K562 (cell line): ENCODE measurements around the gene OPRL1. TPM values are rescaled to one million over a fixed set of nuclear protein-coding genes. Genes with fewer than 3 reads are reported as not detected.

Experiments
- ATAC-seq: fragments of 200-7000 bp; cut with Tn5 transposase; 3 replicates; pipeline ENCODE4 v1.9.1; 2020; ENCODE audit warnings: moderate library complexity
- BruUV-seq: library from RNA; stranded (reverse); fragments of 400-500 nt; replicated peaks from 2 replicates; lab custom pipeline; 2021; lab: Mats Ljungman, UMichigan
- CTCF ChIA-PET: fragments of 300-600 bp; formaldehyde crosslinking; extraction: SDS; loops from one replicate; lab custom pipeline; 2021; ENCODE audit warnings: low intra/inter-chr PET ratio; lab: Yijun Ruan, JAX
- POLR2A ChIA-PET: fragments of 300-600, 350-650 bp; sonication (Branson Sonifier 250); formaldehyde crosslinking; extraction: SDS; loops from one replicate; lab custom pipeline; 2021; ENCODE audit warnings: antibody characterized with exemption, inconsistent platforms; lab: Yijun Ruan, JAX
- DNase-seq, 4 experiments: peaks; one replicate each; pipeline versions ENCODE4 v3.0.0 to v3.0.0-alpha.2; 2011 to 2018; ENCODE audit warnings: low spot score in 3 of 4, mixed read lengths in 3 of 4; ENCODE audit errors: extremely low read depth in 1 of 4
- FAIRE-seq: peaks from 2 replicates; lab custom pipeline; 2011; peaks lifted over from hg19 to GRCh38; lab: Jason Lieb, UNC
- H2AFZ ChIP-seq: 2 replicates; pipeline ENCODE4 v1.6.0; 2011; ENCODE audit warnings: low read depth, low read length, control low read depth, inconsistent platforms
- H3K27ac ChIP-seq: fragments of 200-600 bp; 3 replicates; pipeline ENCODE4 v1.8.0; 2011; ENCODE audit warnings: low read depth, mild to moderate bottlenecking, control low read depth, inconsistent platforms, low read length, moderate library complexity, mixed read lengths; ENCODE audit errors: extremely low read depth
- H3K27me3 ChIP-seq, 2 experiments: fragments of 300-600 bp in 1 of 2; 2 replicates in 1 of 2; 3 replicates in 1 of 2; pipeline versions ENCODE4 v1.6.0 to v1.8.0; 2011; ENCODE audit warnings: inconsistent platforms in 2 of 2, low read length in 2 of 2, mild to moderate bottlenecking in 1 of 2, mixed read lengths in 1 of 2, moderate library complexity in 1 of 2; ENCODE audit not compliant: control insufficient read depth in 2 of 2, insufficient read depth in 2 of 2
- H3K36me3 ChIP-seq: fragments of 300-600 bp; 3 replicates; pipeline ENCODE4 v1.8.0; 2011; ENCODE audit warnings: mild to moderate bottlenecking, low read length, inconsistent platforms; ENCODE audit not compliant: control insufficient read depth, insufficient read depth
- H3K4me1 ChIP-seq, 2 experiments: fragments of 200-600 bp in 1 of 2; replicated peaks in 1 of 2; 2 replicates in 1 of 2; 3 replicates in 1 of 2; pipeline versions ENCODE4 v1.5.1 to v1.8.0; 2011; ENCODE audit warnings: inconsistent platforms in 2 of 2, low read length in 2 of 2, mild to moderate bottlenecking in 1 of 2, mixed read lengths in 1 of 2, moderate library complexity in 1 of 2; ENCODE audit not compliant: control insufficient read depth in 2 of 2, insufficient read depth in 2 of 2
- H3K4me2 ChIP-seq: 2 replicates; pipeline ENCODE4 v1.6.1; 2011; ENCODE audit warnings: low read length, control low read depth, inconsistent platforms, mixed read lengths; ENCODE audit not compliant: insufficient read depth
- H3K4me3 ChIP-seq: fragments of 200-600 bp; sonication (generic), shearing (Covaris generic); 2 replicates; pipeline ENCODE4 v1.5.1; 2016; ENCODE audit warnings: control low read depth, inconsistent platforms
- H3K79me2 ChIP-seq: fragments of 200-600 bp; 3 replicates; pipeline ENCODE4 v1.8.0; 2011; ENCODE audit warnings: low read length, inconsistent platforms; ENCODE audit not compliant: control insufficient read depth, insufficient read depth
- H3K9ac ChIP-seq, 2 experiments: 2 replicates each; pipeline versions ENCODE4 v1.6.0 to v1.6.1; 2011; ENCODE audit warnings: low read depth in 2 of 2, low read length in 2 of 2, control low read depth in 1 of 2, inconsistent platforms in 1 of 2, mild to moderate bottlenecking in 1 of 2, mixed read lengths in 1 of 2; ENCODE audit not compliant: insufficient read depth in 1 of 2
- H3K9me1 ChIP-seq: one replicate; pipeline ENCODE4 v1.6.0; 2011; ENCODE audit warnings: inconsistent platforms, mild to moderate bottlenecking, low read length, moderate library complexity; ENCODE audit not compliant: control insufficient read depth, insufficient read depth
- H3K9me3 ChIP-seq: replicated peaks from 2 replicates; pipeline ENCODE4 v1.5.1; 2011; ENCODE audit warnings: low read depth, low read length, inconsistent platforms; ENCODE audit not compliant: control insufficient read depth, insufficient read depth
- H4K20me1 ChIP-seq: replicated peaks from 2 replicates; pipeline ENCODE4 v1.6.1; 2011; ENCODE audit warnings: low read length, inconsistent platforms, mixed read lengths; ENCODE audit not compliant: control insufficient read depth, insufficient read depth
- FOSL1 ChIP-seq: fragments of 200-800 bp; sonication (Bioruptor generic); conservative IDR thresholded peaks from 2 replicates; pipeline ENCODE4 v1.6.1; 2016; ENCODE audit warnings: missing genetic modification characterization, missing compliant biosample characterization
- HMGN3 ChIP-seq: IDR thresholded peaks from 2 replicates; pipeline ENCODE4 v1.6.1; 2011; ENCODE audit warnings: borderline replicate concordance, low read depth, mild to moderate bottlenecking, mixed read lengths, low read length; ENCODE audit not compliant: insufficient read length; ENCODE audit errors: extremely low read depth
- JUNB ChIP-seq: fragments of 450-650 bp; formaldehyde crosslinking; conservative IDR thresholded peaks from 2 replicates; pipeline ENCODE4 v1.4.0; 2020; ENCODE audit warnings: mild to moderate bottlenecking
- SIN3B ChIP-seq: fragments of 450-650 bp; IDR thresholded peaks from 2 replicates; pipeline ENCODE4 v1.6.1; 2017; ENCODE audit warnings: low read depth, mild to moderate bottlenecking, moderate library complexity
- XRCC3 ChIP-seq: fragments of 450-650 bp; IDR thresholded peaks from 2 replicates; pipeline ENCODE4 v1.6.1; 2017; ENCODE audit warnings: mild to moderate bottlenecking, moderate library complexity
- XRCC5 ChIP-seq: fragments of 200-400 bp; formaldehyde crosslinking; IDR thresholded peaks from 2 replicates; pipeline ENCODE4 v1.6.1; 2017; ENCODE audit warnings: low read depth, mild to moderate bottlenecking, low read length
- WGBS: fragments of 100-300 bp; shearing (Covaris generic); methylation state at CpG from one replicate; pipeline ENCODE4 v1.1.6; 2016; ENCODE audit warnings: low coverage, mixed read lengths; ENCODE audit not compliant: insufficient coverage; ENCODE audit errors: missing lambda C conversion rate; 5-methylcytosine and 5-hydroxymethylcytosine counted together
- in situ Hi-C: fragments of 300-500 bp; cut with MboI; formaldehyde crosslinking; loops from 4 replicates; pipeline ENCODE4 v1.15.0; 2018; ENCODE audit warnings: inconsistent platforms, mixed read lengths
- intact Hi-C: fragments of 100-400 bp; cut with micrococcal nuclease; formaldehyde crosslinking; loops from 2 replicates; pipeline ENCODE4 v1.14.2; 2022
- polyA plus RNA-seq, 8 experiments: library from polyadenylated mRNA; depleted of rRNA in 4 of 8; stranded (reverse) in 5 of 8; unstranded in 3 of 8; fragments of >200 nt; fragmentation: Nextera tagmentation in 2 of 8; fragmentation: Illumina TruSeq in 1 of 8; extraction: Ambion mirVana in 2 of 8; extraction: Trizol in 1 of 8; gene quantifications; 2 replicates each; pipeline versions ENCODE4 v1.2.1 to v1.2.3, GENCODE V29; 2011 to 2014; ENCODE audit warnings: inconsistent platforms in 1 of 8, missing spikeins in 1 of 8
- total RNA-seq, 7 experiments: library from RNA; depleted of rRNA in 6 of 7; stranded (reverse); fragments of >200 nt in 6 of 7; fragmentation: Illumina TruSeq in 2 of 7; extraction: Trizol in 2 of 7; gene quantifications; 2 replicates each; pipeline versions ENCODE4 v1.2.1 to v1.2.3, GENCODE V29; 2011 to 2021; ENCODE audit warnings: low replicate concordance in 1 of 7
- TF ChIP-seq, protein P1 (sequence below): fragments of 150-350 bp; IDR thresholded peaks from 2 replicates; pipeline ENCODE4 v1.6.1; 2014; ENCODE audit warnings: low read depth, mild to moderate bottlenecking, low read length, borderline replicate concordance
- TF ChIP-seq, protein P2 (sequence below): sonication (generic); formaldehyde crosslinking; IDR thresholded peaks from 2 replicates; pipeline ENCODE4 v1.8.0; 2022; ENCODE audit warnings: mild to moderate bottlenecking, low read depth, missing genetic modification reagents
- TF ChIP-seq, protein P3 (sequence below), 2 experiments: IDR thresholded peaks; 2 replicates each; pipeline ENCODE4 v1.6.1; 2011; ENCODE audit warnings: borderline replicate concordance in 1 of 2, control low read depth in 1 of 2, low read depth in 1 of 2, low read length in 1 of 2, mild to moderate bottlenecking in 1 of 2, mixed read lengths in 1 of 2, moderate library complexity in 1 of 2; ENCODE audit not compliant: insufficient read depth in 1 of 2, insufficient read length in 1 of 2, poor library complexity in 1 of 2, severe bottlenecking in 1 of 2; ENCODE audit errors: extremely low read depth in 1 of 2
- TF ChIP-seq, protein P4 (sequence below): fragments of 450-650 bp; formaldehyde crosslinking; IDR thresholded peaks from 2 replicates; pipeline ENCODE4 v1.4.0; 2020; ENCODE audit warnings: mild to moderate bottlenecking, mixed read lengths

OPRL1 gene
- total and polyA plus RNA-seq, 9 of the 15 experiments (the other 6 are each of a cell fraction or from before 2014, with no cell fraction given): 0.06 to 0.33 (median 0.11) TPM; not detected in 2

DNA sequence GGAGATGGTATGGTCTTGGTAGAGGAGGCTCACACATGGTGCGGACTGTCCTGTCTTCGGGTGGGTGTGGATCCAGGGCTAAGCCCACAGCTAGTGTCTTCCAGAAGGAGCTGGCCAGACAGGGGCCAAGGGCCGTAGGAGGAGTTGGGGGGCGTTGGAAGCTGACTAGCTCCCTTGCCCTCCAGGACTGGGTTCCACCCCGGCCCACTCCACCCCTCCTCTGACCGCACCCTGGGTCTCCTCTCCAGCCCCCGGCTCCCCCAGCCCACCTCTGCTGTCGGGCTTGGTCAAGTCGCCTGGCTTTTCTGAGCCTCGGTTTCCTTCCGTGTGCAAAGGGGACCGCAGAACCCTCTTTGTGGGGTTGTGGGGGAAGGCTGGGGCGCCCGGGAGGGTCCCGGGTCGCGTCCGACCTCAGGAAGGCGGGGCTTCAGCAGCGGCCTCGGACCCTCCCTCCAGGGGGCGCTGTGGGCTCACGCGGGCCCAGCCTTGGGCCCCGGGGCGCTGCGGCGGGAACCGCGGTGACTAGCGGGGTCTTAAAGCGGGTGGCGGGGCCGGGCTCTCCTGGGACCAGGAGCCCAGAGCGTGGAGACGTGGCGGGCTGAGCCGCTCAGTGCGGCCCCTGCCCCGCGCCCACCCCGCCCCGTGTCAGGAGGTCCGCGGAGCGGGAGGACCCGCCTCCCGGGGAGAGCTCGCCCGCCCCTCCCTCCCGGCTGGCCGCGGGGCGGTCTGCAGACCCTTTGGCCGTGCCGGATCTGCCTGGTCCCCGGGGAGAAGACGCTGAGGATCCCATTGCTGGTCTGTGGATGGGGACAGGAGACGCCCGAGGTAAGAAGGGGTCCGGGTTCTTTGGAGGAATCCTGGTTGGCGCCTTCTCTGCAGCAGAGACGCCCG lies 22.1 kb downstream of the OPRL1 start:
- peak; percentile 96 for ATAC-seq
- in situ Hi-C loops: no loop called here
- POLR2A ChIA-PET: interaction anchor here (0.5 kb wide), 1 partner anchor 13 kb away, joined by 3 read pairs; no protein-coding TSS in a partner anchor
- no TSS peak for BruUV-seq
- Histone ChIP-seq H3K27me3 (peaks cover 50 to 85% of the 10 kb centered on the region in 2 experiments), H3K79me2 (no peaks in the 10 kb centered on the region), H3K9me3 (no peaks in the 10 kb centered on the region), H3K9ac (peak overlapping the region in 1 of 2 experiments; percentile 86; a peak in 2 of 4 replicates), H3K36me3 (no peaks in the 10 kb centered on the region), H3K27ac (no peak overlapping the region), H3K4me3 (peak overlapping the region; percentile 46), H4K20me1 (peaks cover 13% of the 10 kb centered on the region), H3K4me1 (peaks cover 0 to 43% of the 10 kb centered on the region in 2 experiments; a peak in 3 of 5 replicates), H3K4me2 (peak overlapping the region; percentile 58), H3K9me1 (peaks cover 2% of the 10 kb centered on the region), H2AFZ (peak overlapping the region; percentile 79; the same call in 1 of the 2 replicates)
- CTCF ChIA-PET: interaction anchor here (1.3 kb wide), 1 partner anchor 19 kb away, joined by 5 read pairs; no protein-coding TSS in a partner anchor
- intact Hi-C loops: no loop called here
- DNase-seq: peak; percentile 73 to 95 (median 93)
- FAIRE-seq: no peak
- 6% methylated on average over 12 of the region's 64 CpGs for WGBS
- TF ChIP-seq, protein P1, sequence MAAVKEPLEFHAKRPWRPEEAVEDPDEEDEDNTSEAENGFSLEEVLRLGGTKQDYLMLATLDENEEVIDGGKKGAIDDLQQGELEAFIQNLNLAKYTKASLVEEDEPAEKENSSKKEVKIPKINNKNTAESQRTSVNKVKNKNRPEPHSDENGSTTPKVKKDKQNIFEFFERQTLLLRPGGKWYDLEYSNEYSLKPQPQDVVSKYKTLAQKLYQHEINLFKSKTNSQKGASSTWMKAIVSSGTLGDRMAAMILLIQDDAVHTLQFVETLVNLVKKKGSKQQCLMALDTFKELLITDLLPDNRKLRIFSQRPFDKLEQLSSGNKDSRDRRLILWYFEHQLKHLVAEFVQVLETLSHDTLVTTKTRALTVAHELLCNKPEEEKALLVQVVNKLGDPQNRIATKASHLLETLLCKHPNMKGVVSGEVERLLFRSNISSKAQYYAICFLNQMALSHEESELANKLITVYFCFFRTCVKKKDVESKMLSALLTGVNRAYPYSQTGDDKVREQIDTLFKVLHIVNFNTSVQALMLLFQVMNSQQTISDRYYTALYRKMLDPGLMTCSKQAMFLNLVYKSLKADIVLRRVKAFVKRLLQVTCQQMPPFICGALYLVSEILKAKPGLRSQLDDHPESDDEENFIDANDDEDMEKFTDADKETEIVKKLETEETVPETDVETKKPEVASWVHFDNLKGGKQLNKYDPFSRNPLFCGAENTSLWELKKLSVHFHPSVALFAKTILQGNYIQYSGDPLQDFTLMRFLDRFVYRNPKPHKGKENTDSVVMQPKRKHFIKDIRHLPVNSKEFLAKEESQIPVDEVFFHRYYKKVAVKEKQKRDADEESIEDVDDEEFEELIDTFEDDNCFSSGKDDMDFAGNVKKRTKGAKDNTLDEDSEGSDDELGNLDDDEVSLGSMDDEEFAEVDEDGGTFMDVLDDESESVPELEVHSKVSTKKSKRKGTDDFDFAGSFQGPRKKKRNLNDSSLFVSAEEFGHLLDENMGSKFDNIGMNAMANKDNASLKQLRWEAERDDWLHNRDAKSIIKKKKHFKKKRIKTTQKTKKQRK: no peak
- TF ChIP-seq, protein P2, sequence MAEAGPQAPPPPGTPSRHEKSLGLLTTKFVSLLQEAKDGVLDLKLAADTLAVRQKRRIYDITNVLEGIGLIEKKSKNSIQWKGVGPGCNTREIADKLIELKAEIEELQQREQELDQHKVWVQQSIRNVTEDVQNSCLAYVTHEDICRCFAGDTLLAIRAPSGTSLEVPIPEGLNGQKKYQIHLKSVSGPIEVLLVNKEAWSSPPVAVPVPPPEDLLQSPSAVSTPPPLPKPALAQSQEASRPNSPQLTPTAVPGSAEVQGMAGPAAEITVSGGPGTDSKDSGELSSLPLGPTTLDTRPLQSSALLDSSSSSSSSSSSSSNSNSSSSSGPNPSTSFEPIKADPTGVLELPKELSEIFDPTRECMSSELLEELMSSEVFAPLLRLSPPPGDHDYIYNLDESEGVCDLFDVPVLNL: no peak
- TF ChIP-seq FOSL1 (tag) (no peak), HMGN3 (peak; percentile 19), XRCC5 (no peak; the same call in 1 of the 2 replicates), XRCC3 (no peak), SIN3B (no peak), JUNB (CRISPR knock-in tag) (no peak)
- TF ChIP-seq, protein P3, sequence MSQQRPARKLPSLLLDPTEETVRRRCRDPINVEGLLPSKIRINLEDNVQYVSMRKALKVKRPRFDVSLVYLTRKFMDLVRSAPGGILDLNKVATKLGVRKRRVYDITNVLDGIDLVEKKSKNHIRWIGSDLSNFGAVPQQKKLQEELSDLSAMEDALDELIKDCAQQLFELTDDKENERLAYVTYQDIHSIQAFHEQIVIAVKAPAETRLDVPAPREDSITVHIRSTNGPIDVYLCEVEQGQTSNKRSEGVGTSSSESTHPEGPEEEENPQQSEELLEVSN (IDR thresholded peaks at IDR 0.05; ENCODE audit: borderline replicate concordance in 1 of 2, extremely low read depth in 1 of 2, insufficient read depth in 1 of 2, insufficient read length in 1 of 2, low read depth in 1 of 2, low read length in 1 of 2, poor library complexity in 1 of 2, severe bottlenecking in 1 of 2): peak in 1 of 2 experiments; percentile 69
- TF ChIP-seq, protein P4, sequence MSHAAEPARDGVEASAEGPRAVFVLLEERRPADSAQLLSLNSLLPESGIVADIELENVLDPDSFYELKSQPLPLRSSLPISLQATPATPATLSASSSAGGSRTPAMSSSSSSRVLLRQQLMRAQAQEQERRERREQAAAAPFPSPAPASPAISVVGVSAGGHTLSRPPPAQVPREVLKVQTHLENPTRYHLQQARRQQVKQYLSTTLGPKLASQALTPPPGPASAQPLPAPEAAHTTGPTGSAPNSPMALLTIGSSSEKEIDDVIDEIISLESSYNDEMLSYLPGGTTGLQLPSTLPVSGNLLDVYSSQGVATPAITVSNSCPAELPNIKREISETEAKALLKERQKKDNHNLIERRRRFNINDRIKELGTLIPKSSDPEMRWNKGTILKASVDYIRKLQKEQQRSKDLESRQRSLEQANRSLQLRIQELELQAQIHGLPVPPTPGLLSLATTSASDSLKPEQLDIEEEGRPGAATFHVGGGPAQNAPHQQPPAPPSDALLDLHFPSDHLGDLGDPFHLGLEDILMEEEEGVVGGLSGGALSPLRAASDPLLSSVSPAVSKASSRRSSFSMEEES (CRISPR knock-in tag): no peak
